ENCODE results near the gene ATP2A3.

ATP2A3 gene

DNA sequence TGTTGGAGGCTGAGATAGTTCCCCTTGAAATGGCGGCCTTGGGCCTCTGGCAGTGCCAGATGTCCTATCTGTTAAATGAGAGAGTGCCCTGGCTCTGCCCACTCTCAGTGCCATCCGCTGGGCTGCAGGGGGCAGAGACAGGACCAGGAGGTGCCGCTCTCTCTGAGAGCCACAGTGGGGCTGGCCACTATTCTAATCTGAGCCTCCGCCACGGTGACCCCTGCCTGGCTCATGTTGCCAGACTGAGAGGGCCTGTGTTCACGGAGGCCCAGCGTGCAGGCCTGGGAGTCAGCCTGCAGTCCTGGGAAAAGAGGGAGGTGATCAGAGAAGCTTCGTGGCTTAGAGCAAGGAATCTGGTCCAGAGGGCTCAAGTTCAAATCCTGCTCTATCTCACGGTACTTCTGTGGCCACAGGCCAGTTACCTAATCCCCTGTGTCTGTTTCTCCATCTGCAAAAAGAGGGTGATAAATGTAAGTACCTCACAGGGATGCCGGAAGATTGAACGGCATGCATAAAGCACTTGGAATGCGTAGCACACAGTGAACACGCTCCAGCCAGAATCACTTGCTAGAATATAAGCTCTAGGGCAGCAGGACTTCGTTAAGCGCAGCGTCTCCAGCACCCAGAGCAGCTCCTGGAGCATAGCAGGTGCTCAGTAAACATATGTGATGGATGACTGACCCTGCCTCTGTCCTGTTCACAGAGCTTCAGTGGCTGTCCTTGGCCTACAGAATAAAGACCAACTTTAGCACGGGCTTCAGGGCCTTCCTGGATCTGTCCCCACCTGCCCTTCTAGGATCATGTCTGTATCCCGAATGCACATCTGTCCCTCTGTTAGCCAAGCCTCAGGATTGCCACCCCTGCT lies 6.3 kb downstream of the ATP2A3 start:
- TF ChIP-seq POLR2AphosphoS5 (IDR thresholded peaks at IDR 0.05; ENCODE audit: borderline replicate concordance, low read depth, low read length), result no peak
- no peak for TF ChIP-seq FOXP2 (optimal IDR thresholded peaks at IDR 0.05; ENCODE audit: control extremely low read depth, extremely low read length, insufficient read depth)
- no peak for TF ChIP-seq EZH2 (IDR thresholded peaks at IDR 0.05)

GRCh38 chr17:3956983-3957382 lies 7.3 kb downstream of the ATP2A3 start:
- no peak overlapping the region for H3K4me3 ChIP-seq
- no peak overlapping the region for H3K9ac ChIP-seq (ENCODE audit: insufficient read length)
- no peaks in the 10 kb centered on the region for H3K9me3 ChIP-seq (ENCODE audit: low read depth, low read length)
- H3K36me3 ChIP-seq (ENCODE audit: insufficient read depth, low read length), result no peaks in the 10 kb centered on the region
- no peak for TF ChIP-seq EZH2 (IDR thresholded peaks at IDR 0.05)
- TF ChIP-seq FOXP2 (optimal IDR thresholded peaks at IDR 0.05; ENCODE audit: control extremely low read depth, extremely low read length, insufficient read depth), result no peak
- TF ChIP-seq POLR2AphosphoS5 (IDR thresholded peaks at IDR 0.05; ENCODE audit: borderline replicate concordance, low read depth, low read length), result no peak
- no peak for DNase-seq (ENCODE audit: low read depth, low spot score)
- H3K27ac ChIP-seq, result no peak overlapping the region

More for the DNA sequence above, 6.3 kb downstream of the ATP2A3 start:
- Histone ChIP-seq H3K9me3 (ENCODE audit: low read depth, low read length) (no peaks in the 10 kb centered on the region), H3K4me3 (no peak overlapping the region), H3K36me3 (ENCODE audit: insufficient read depth, low read length) (no peaks in the 10 kb centered on the region), H3K9ac (ENCODE audit: insufficient read length) (no peak overlapping the region), H3K27ac (no peak overlapping the region)
- DNase-seq (ENCODE audit: low read depth, low spot score), result no peak

DNA sequence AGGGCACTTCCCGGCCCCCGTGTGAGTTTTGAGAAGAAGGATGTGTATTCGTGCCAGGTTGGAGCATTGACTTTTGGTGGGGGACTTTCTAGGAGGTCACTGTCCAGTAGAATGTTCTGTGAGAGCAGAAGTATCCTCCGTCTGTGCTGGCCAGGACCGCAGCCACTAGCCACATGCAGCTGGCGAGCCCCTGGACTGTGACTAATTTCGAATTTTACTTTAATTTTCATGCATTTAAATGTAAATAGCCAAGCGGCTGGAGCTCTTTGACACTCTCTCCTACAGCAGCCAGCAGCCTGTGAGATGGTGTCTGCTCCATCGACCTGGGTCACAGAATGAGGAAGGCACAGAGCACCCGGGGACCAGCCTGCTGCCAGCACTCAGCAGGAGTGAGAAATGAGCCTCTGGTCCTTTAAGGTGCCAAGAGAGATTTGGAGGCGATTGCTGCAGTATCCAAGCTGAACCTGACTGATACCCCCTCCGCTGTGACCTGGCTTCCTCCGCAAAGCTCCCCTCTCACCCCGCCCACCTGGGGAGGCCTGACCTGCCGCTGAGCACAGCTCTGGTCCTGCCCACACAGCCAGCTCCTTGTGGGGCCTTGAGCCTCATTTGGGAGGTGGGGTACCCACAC lies 7.8 kb downstream of the ATP2A3 start:
- H3K9ac ChIP-seq (ENCODE audit: insufficient read length), result no peak overlapping the region

GRCh38 chr17:3955673-3955988 lies 8.6 kb downstream of the ATP2A3 start:
- H3K36me3 ChIP-seq (ENCODE audit: insufficient read depth, low read length), result no peaks in the 10 kb centered on the region
- no peak for TF ChIP-seq EZH2 (IDR thresholded peaks at IDR 0.05)
- no peak overlapping the region for H3K9ac ChIP-seq (ENCODE audit: insufficient read length)
- H3K4me3 ChIP-seq, result no peak overlapping the region
- H3K27ac ChIP-seq, result no peak overlapping the region
- H3K9me3 ChIP-seq (ENCODE audit: low read depth, low read length), result no peaks in the 10 kb centered on the region
- DNase-seq (ENCODE audit: low read depth, low spot score), result no peak

More for the DNA sequence above, 7.8 kb downstream of the ATP2A3 start:
- H3K9me3 ChIP-seq (ENCODE audit: low read depth, low read length), result no peaks in the 10 kb centered on the region
- H3K4me3 ChIP-seq, result no peak overlapping the region
- DNase-seq (ENCODE audit: low read depth, low spot score), result no peak
- no peaks in the 10 kb centered on the region for H3K36me3 ChIP-seq (ENCODE audit: insufficient read depth, low read length)
- H3K27ac ChIP-seq, result no peak overlapping the region
- no peak for TF ChIP-seq FOXP2 (optimal IDR thresholded peaks at IDR 0.05; ENCODE audit: control extremely low read depth, extremely low read length, insufficient read depth)
- TF ChIP-seq POLR2AphosphoS5 (IDR thresholded peaks at IDR 0.05; ENCODE audit: borderline replicate concordance, low read depth, low read length), result no peak
- TF ChIP-seq EZH2 (IDR thresholded peaks at IDR 0.05), result no peak

DNA sequence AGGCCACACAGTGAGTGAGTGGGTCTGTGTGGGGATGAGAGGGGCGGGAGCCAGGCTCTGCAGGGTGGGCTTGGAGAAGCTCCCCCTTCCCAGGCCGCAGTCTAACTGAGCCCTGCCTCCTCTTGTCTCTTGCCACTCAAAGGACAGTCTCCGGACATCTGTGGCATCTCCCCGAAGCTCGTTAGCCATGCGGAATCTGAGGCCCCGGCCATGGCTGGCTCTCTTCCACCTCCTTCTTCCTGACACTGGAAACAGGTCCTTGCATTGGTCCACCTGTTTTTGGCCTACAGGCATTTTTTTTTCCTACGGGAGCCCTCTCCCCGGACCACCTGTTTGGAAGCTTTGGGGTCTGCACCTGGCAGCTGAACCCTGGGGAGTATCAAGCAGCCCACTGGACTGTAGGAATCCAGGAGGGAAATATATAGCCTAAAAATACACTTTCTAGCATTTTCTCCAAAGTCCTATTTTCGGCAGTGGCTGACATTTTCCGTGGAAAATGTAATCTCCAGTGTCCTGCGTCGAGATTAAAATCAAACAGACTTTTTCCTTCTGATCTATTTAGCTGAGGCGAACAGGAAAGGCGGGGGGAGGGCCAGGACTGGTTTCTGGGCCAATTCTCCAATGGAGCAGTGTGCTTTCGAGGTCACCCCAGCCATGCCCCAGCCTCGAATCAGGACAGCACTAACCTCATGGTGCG lies 9.1 kb downstream of the ATP2A3 start:
- H3K27ac ChIP-seq, result no peak overlapping the region
- no peak for DNase-seq (ENCODE audit: low read depth, low spot score)

DNA sequence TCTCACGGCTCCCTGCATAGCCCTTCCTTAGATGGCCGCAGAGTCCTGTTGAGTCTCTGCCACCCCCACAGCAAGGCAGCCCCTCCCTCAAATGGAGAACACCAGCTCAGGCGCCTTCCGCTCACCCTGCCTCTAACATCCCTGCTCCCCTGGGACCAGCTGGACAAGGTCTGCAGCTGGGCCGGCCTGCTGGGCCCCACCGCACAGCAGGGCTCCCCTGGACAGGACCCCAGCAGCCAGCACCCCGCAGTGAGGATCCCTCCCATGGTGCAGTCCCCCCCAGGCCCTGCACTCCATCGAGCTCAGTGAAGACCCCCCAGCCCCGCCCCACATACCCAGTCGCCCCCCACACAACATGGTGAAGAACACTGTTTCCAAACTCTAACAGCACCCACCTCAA lies 10.2 kb downstream of the ATP2A3 start:
- H3K36me3 ChIP-seq (ENCODE audit: insufficient read depth, low read length), result no peaks in the 10 kb centered on the region

More for the DNA sequence above, 9.1 kb downstream of the ATP2A3 start:
- no peaks in the 10 kb centered on the region for H3K36me3 ChIP-seq (ENCODE audit: insufficient read depth, low read length)
- H3K9ac ChIP-seq (ENCODE audit: insufficient read length), result no peak overlapping the region
- no peak for TF ChIP-seq FOXP2 (optimal IDR thresholded peaks at IDR 0.05; ENCODE audit: control extremely low read depth, extremely low read length, insufficient read depth)
- no peak for TF ChIP-seq POLR2AphosphoS5 (IDR thresholded peaks at IDR 0.05; ENCODE audit: borderline replicate concordance, low read depth, low read length)
- no peak for TF ChIP-seq EZH2 (IDR thresholded peaks at IDR 0.05)
- no peaks in the 10 kb centered on the region for H3K9me3 ChIP-seq (ENCODE audit: low read depth, low read length)
- H3K4me3 ChIP-seq, result no peak overlapping the region

GRCh38 chr17:3953542-3953941 lies 10.7 kb downstream of the ATP2A3 start:
- H3K9ac ChIP-seq (ENCODE audit: insufficient read length), result no peak overlapping the region
- no peak overlapping the region for H3K27ac ChIP-seq
- no peaks in the 10 kb centered on the region for H3K9me3 ChIP-seq (ENCODE audit: low read depth, low read length)
- no peak overlapping the region for H3K4me3 ChIP-seq
- no peak for DNase-seq (ENCODE audit: low read depth, low spot score)
- no peaks in the 10 kb centered on the region for H3K36me3 ChIP-seq (ENCODE audit: insufficient read depth, low read length)
- no peak for TF ChIP-seq POLR2AphosphoS5 (IDR thresholded peaks at IDR 0.05; ENCODE audit: borderline replicate concordance, low read depth, low read length)
- no peak for TF ChIP-seq EZH2 (IDR thresholded peaks at IDR 0.05)

More for the DNA sequence above, 10.2 kb downstream of the ATP2A3 start:
- Histone ChIP-seq H3K4me3 (no peak overlapping the region), H3K9me3 (ENCODE audit: low read depth, low read length) (no peaks in the 10 kb centered on the region), H3K9ac (ENCODE audit: insufficient read length) (no peak overlapping the region), H3K27ac (no peak overlapping the region)
- TF ChIP-seq EZH2 (IDR thresholded peaks at IDR 0.05) (no peak), FOXP2 (optimal IDR thresholded peaks at IDR 0.05; ENCODE audit: control extremely low read depth, extremely low read length, insufficient read depth) (no peak), POLR2AphosphoS5 (IDR thresholded peaks at IDR 0.05; ENCODE audit: borderline replicate concordance, low read depth, low read length) (no peak)
- DNase-seq (ENCODE audit: low read depth, low spot score), result no peak

- Histone ChIP-seq H3K9ac (ENCODE audit: insufficient read length) (no peak overlapping the region), H3K27ac (no peak overlapping the region), H3K4me3 (no peak overlapping the region), H3K36me3 (ENCODE audit: insufficient read depth, low read length) (no peaks in the 10 kb centered on the region), H3K9me3 (ENCODE audit: low read depth, low read length) (no peaks in the 10 kb centered on the region)
- TF ChIP-seq POLR2AphosphoS5 (IDR thresholded peaks at IDR 0.05; ENCODE audit: borderline replicate concordance, low read depth, low read length) (no peak), FOXP2 (optimal IDR thresholded peaks at IDR 0.05; ENCODE audit: control extremely low read depth, extremely low read length, insufficient read depth) (no peak), EZH2 (IDR thresholded peaks at IDR 0.05) (no peak)
- DNase-seq (ENCODE audit: low read depth, low spot score), result no peak
These were observed 12.1 kb downstream of the ATP2A3 start for GRCh38 chr17:3952186-3952585.
